ENCODE measurements around the gene TCERG1L.

DNA sequence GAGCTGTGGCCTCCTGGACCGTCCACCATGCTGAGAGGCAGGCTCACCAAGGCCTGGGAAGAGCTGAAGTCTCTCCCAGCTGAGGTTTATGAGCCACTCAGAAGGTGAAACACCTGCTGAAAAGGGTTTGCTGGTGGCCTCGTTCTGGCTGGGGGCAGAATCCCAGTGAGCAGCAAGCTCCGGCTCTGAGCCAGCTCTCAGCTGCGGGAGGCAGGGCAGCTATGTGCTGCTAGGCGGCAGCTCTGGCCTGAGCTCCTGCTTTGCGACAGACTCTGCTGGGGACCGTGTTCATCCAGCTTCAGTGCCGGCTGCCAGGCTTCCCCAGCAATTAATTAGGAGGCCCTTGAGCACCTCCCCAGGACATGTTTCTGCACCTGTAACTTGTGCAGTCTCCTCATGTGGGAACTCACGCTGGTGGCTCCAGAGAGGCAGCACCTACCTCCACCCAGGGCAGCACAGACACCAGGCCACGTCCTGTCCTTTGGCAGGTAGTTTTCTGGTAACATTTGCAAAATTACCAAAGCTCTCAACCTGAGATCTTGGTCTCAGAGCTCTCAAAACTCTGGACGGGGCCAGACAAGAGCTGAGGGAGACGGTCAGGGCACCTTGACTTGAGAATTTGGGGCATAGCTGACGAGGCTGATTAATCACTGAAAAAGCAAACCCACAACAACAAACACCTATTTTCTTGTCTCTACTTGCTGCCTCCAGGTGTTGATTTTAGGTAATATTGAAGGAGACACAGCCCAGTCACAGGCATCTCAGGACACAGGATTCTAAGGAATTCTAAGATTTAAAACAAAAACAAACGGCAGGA is 185.0 kb downstream of the TCERG1L start:
- TF ChIP-seq, protein P1, sequence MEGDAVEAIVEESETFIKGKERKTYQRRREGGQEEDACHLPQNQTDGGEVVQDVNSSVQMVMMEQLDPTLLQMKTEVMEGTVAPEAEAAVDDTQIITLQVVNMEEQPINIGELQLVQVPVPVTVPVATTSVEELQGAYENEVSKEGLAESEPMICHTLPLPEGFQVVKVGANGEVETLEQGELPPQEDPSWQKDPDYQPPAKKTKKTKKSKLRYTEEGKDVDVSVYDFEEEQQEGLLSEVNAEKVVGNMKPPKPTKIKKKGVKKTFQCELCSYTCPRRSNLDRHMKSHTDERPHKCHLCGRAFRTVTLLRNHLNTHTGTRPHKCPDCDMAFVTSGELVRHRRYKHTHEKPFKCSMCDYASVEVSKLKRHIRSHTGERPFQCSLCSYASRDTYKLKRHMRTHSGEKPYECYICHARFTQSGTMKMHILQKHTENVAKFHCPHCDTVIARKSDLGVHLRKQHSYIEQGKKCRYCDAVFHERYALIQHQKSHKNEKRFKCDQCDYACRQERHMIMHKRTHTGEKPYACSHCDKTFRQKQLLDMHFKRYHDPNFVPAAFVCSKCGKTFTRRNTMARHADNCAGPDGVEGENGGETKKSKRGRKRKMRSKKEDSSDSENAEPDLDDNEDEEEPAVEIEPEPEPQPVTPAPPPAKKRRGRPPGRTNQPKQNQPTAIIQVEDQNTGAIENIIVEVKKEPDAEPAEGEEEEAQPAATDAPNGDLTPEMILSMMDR (IDR thresholded peaks at IDR 0.05; ENCODE audit: insufficient read depth, low read depth, low read length), result no peak
- TF ChIP-seq EZH2 (IDR thresholded peaks at IDR 0.05; ENCODE audit: insufficient read depth, low read length), result no peak
